Skeletal muscle tissue (tissue), 4 donors: Measurements from ENCODE around the gene CEP104. TPM values are rescaled to one million over a fixed set of nuclear protein-coding genes. Genes with fewer than 3 reads are reported as not detected.

Experiments
- H3K27ac ChIP-seq: one replicate; pipeline ENCODE4 v1.7.0; 2013; ENCODE audit warnings: mild to moderate bottlenecking, low read depth, low read length, inconsistent platforms
- H3K27me3 ChIP-seq, 3 donors: one replicate each; pipeline ENCODE4 v1.7.0; 2013; ENCODE audit warnings: low read length in 3 of 3; ENCODE audit not compliant: control insufficient read depth in 3 of 3, insufficient read depth in 3 of 3
- H3K36me3 ChIP-seq, 3 donors: one replicate each; pipeline ENCODE4 v1.7.0; 2013; ENCODE audit warnings: low read length in 3 of 3; ENCODE audit not compliant: control insufficient read depth in 3 of 3, insufficient read depth in 3 of 3
- H3K4me1 ChIP-seq, 3 donors: one replicate each; pipeline ENCODE4 v1.7.0; 2013; ENCODE audit warnings: low read length in 3 of 3, mild to moderate bottlenecking in 3 of 3; ENCODE audit not compliant: control insufficient read depth in 3 of 3, insufficient read depth in 3 of 3
- H3K4me3 ChIP-seq, 3 donors: one replicate each; pipeline ENCODE4 v1.7.0; 2013; ENCODE audit warnings: low read length in 3 of 3
- H3K9ac ChIP-seq, 3 donors: one replicate each; pipeline ENCODE4 v1.7.0; 2013; ENCODE audit warnings: low read length in 3 of 3, mild to moderate bottlenecking in 3 of 3, moderate library complexity in 2 of 3, low read depth in 1 of 3
- H3K9me3 ChIP-seq, 3 donors: one replicate each; pipeline ENCODE4 v1.7.0; 2013; ENCODE audit warnings: low read length in 3 of 3; ENCODE audit not compliant: control insufficient read depth in 3 of 3
- total RNA-seq: library from RNA; depleted of rRNA; stranded (reverse); fragments of >200 nt; gene quantifications from one replicate; pipeline ENCODE4 v1.2.3, GENCODE V29; 2014
- donor health status: Osteomylitis.

CEP104 gene
- total RNA-seq, 1 donor from 2014 or later: 26.1 TPM

DNA sequence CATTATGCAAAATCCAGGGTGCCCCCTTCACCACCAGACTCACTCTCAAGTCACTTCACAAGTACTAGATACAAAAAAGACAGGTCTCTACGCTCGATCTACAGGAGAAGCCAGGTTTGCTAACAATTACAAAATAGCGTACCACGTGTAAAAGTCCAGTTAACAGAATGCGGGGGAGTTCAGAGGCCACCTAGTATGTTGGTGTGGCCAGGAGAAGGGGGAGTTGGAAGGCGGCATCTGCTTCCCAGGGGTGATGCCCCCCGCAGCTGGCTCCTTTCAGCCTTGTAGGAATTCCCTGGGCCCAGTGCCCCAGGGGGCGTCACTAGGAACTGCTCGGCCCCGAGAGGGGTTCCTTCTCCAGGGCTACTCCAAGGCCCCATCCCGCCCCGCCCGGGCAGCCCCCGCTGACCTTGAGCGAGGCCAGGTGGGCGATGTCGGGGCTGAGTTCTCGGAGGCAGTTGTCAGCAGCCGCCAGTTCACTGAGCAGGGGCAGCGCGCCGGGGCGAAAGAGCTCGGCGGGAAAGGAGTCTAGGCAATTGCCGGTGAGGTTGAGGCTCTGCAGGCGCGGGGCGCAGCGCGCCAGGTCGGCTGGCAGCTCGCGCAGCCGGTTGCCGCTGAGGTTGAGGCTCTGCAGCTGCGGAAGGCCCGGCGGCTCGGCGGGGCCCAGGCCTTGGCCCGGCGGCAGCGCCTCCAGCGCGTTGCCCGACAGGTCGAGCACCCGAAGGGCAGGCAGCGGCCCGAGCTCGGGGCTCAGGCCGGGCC lies 61.4 kb downstream of the CEP104 start:
- Histone ChIP-seq H3K27ac (peak overlapping the region; percentile 48), H3K9ac (peak overlapping the region; percentile 84 to 94 (median 86)), H3K4me1 (peaks cover 26 to 45% (median 34%) of the 10 kb centered on the region in 3 donors), H3K4me3 (peak overlapping the region; percentile 76 to 98 (median 95)), H3K36me3 (peaks cover 2 to 4% (median 3%) of the 10 kb centered on the region in 3 donors), H3K9me3 (no peaks in the 10 kb centered on the region), H3K27me3 (peaks cover 0 to 10% (median 7%) of the 10 kb centered on the region in 3 donors)

DNA sequence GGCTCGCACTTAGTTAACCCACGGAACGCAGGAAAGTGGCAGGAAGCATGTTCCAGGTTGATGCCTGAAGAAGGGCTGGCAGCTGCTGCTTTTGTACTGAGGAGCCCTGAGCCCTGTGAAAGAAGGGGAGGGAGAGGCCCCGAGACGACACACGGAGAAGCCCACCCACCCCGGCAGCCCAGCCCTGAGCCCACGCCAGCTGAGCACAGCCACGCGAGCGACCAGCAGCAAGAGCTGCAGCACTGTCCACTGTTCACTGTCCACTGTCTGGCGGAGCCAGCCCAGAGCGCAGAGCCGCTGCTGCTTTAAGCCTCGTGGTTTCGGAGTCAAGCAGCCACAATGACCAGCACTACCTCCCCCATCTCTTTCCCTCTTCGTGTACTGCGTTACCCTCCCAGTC lies 66.1 kb downstream of the CEP104 start:
- Histone ChIP-seq H3K27me3 (no peaks in the 10 kb centered on the region), H3K4me1 (peaks cover 37 to 58% (median 47%) of the 10 kb centered on the region in 3 donors), H3K4me3 (no peak overlapping the region), H3K9ac (no peak overlapping the region), H3K9me3 (no peaks in the 10 kb centered on the region), H3K36me3 (peaks cover 21 to 25% (median 21%) of the 10 kb centered on the region in 3 donors), H3K27ac (no peak overlapping the region)

DNA sequence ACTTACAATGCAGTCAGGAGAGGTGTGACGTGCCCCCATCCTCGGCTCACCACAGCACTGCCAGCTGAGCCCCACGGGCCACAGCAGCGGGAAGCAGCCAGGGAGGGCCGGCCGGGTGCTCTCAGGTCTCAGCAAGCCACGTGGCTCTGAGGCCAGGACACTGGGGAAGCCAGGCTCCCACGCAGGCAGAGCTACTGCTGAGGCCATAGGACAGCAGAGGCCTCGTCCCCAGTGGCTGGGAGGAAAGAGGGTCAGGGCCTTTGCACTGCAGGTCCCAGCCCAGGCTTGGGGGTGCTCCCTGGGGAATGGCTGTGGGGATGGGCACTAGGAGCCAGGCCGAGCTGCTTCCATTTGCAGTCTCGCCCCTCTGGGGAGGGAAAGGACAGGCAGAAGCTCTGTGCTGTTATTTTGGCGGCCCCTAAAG lies 66.5 kb downstream of the CEP104 start:
- Histone ChIP-seq H3K36me3 (peaks cover 22 to 28% (median 25%) of the 10 kb centered on the region in 3 donors), H3K27ac (no peak overlapping the region), H3K9me3 (no peaks in the 10 kb centered on the region), H3K9ac (no peak overlapping the region), H3K4me1 (peaks cover 36 to 57% (median 47%) of the 10 kb centered on the region in 3 donors), H3K27me3 (no peaks in the 10 kb centered on the region), H3K4me3 (no peak overlapping the region)

DNA sequence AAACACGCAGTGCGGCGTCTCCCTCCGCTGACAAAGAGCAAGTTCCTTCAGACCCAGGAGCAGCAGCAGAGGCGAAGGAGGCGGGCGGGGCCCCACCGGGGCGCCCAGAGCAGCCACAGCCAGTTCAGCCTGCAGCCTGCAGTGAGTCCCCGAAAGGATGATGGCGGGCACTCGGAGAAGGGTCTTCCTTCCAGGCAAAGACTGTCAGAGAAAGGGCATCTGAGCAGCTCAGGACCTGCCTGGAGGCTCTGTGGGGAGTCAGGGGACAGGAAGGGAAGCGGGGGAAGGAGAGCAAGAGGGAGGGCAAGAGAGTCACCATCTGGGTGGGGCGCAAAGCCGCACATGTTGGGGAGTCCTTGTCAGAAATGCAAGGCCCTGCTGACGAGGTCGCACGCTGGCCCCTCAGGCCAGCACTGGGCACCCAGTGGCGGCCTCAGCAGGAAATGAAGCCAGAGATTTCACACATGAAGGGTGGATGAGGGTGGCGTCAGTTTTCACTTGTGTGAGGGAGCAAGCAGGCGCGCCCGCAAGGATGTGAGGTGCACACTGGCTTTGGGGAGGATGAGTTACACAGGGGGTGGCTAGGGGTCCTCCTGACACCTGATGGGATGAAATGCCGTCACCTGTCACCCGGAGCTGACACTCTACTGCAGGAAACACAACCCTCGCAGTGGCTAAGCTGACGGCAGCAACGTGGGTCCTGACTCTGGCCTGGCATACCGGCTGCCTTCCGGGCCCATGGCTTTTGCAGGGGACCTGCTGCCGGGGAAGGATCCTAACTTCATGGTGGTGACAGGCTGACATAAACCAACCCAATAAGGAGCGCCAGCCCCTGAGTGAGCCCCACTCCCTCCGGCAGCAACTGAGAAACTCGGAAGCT lies 67.3 kb downstream of the CEP104 start:
- Histone ChIP-seq H3K27me3 (no peaks in the 10 kb centered on the region), H3K36me3 (peaks cover 30 to 36% (median 31%) of the 10 kb centered on the region in 3 donors), H3K9ac (peak overlapping the region in 1 of 3 donors; percentile 25), H3K4me3 (no peak overlapping the region), H3K4me1 (peaks cover 27 to 49% (median 39%) of the 10 kb centered on the region in 3 donors), H3K27ac (no peak overlapping the region), H3K9me3 (no peaks in the 10 kb centered on the region)

DNA sequence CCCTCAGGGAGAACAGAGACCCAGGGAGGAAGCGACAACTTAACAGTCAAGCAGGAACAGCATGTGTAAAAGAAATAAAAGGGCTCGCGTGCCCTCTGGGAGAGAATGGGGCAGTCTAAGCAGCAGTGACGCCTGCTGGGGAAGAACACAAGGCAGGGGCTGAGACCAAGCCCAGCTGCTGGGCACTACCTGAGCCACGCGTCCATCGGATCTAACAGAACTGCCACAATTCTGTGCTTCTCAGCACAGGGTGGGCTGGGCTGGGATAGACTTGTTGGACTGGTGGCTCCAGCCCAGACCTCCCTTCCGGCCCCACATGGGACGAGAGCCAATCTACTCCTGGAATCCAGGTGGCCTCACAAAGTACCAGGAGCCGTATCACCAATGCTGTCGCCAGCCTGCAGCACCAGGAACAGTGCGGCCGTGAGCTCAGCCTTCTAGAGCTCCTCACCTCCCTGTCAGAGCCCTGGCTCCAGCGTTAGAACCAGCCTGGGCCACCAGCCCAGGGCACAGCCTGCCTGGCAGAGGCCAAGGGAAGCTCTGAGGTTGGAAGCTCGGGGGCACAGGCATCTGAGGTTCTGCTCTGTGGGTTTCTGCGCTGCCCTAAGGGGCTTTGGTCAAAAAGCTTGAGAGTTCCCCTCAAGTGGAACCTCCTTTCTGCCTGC lies 68.1 kb downstream of the CEP104 start:
- Histone ChIP-seq H3K27me3 (no peaks in the 10 kb centered on the region), H3K27ac (no peak overlapping the region), H3K4me3 (no peak overlapping the region), H3K9ac (peak overlapping the region in 1 of 3 donors; percentile 1), H3K4me1 (peaks cover 20 to 41% (median 31%) of the 10 kb centered on the region in 3 donors), H3K9me3 (no peaks in the 10 kb centered on the region), H3K36me3 (peaks cover 35 to 44% (median 35%) of the 10 kb centered on the region in 3 donors)

DNA sequence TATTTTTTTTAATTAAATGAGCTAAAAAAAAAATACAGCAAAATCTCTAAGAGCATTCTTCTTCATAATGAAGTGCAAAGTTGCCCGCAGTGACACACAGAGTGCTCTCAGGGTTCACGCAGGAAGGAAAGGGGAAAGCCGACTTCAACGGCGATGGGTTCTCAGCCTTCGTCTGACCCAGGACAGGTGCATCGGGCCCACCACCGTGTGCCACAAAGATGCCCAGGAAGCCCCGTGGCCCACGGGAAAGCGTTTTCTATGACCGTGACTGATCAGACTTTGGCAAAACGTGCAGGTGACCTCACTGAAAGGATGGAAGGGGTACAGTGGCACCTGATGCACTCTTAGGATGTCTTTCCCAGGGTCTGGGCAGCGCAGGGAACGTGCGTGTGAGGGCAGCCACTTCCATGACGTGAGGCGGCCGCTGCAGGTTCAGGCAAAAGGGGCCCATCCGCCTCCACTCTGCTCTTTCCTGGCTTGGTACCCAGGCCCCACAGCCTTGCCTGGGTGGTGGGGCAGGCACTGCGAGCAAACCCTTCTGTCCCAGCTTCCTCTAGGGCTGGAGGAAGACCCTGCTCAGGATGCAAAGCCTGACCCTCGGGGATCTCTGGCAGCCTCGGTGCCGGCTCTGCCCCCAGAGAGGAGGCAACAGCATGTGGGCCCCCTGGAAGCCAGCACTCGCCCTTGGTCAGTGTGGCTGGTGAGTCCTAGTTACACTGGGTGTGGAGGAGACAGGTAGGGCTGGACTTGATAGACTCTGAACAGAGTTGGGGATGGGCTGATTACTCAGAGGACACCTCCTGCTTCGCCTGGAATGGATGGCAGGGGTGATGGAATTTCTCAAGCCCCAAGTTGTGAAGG lies 69.0 kb downstream of the CEP104 start:
- Histone ChIP-seq H3K9ac (no peak overlapping the region), H3K9me3 (no peaks in the 10 kb centered on the region), H3K4me3 (no peak overlapping the region), H3K27ac (no peak overlapping the region), H3K27me3 (no peaks in the 10 kb centered on the region), H3K4me1 (peaks cover 14 to 32% (median 22%) of the 10 kb centered on the region in 3 donors), H3K36me3 (peaks cover 42 to 53% (median 42%) of the 10 kb centered on the region in 3 donors)

DNA sequence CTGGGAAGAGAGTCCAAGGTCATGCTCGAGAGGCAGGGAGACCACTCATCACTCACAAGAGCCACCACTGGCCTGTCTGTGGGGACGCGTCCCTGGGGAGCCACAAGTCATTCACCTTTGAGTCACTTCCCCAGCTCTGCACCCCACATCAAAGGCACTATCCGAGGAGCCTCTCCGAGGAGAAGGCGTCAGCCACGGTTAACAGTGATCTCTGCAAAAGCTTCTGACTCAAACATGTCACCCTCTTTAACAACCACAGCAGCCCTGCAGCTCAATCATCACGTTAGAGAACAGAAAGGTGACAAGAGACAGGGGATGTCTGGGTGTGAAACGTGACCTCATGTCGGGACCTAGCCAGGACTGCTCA lies 69.7 kb downstream of the CEP104 start:
- H3K9ac ChIP-seq: no peak overlapping the region
- no peak overlapping the region for H3K27ac ChIP-seq
- H3K4me1 ChIP-seq: peaks cover 14 to 27% (median 19%) of the 10 kb centered on the region in 3 donors
- peaks cover 48 to 56% (median 48%) of the 10 kb centered on the region in 3 donors for H3K36me3 ChIP-seq
- no peak overlapping the region for H3K4me3 ChIP-seq
- H3K27me3 ChIP-seq: no peaks in the 10 kb centered on the region
- no peaks in the 10 kb centered on the region for H3K9me3 ChIP-seq

DNA sequence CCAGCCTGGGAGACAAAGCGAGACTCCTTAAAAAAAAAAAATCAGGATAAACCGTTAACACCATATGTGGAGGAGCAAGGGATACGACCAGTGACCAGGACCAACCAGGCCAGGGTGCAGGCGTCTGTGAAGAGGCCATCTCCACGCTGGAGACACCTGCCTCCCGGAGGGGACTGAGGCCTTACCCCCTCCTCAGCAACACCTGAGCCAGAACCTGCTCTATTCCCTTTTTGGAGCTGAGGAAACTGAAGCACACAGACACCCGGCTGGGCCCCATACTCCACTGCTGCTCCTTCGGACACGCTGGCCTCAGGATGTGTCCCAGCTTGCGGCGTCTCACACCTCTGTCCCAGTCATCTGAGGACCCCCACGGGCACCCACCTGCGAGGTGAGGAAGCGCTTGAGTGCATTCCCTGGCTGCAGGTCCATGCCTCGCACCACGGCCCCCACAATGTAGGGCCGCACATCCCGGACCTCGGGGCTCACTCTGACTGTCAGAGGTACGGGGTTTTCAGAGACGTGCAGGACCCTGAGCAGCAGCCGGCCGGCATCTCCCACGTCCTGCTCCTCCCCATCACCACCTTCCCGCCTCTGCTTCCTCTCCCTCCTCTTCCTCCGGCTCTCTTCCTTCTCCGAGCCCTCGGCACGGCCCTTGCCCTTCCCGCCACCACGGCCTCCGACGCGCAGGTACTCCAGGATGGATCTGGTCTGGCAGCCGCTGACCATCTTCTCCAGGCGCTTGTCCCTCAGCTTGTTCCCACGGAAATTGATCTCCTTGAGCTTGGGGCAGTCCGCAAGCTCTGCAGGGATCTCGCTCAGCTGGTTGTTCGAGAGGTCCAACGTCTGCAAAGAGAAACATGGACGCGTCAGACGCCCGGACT lies 70.3 kb downstream of the CEP104 start:
- Histone ChIP-seq H3K27ac (no peak overlapping the region), H3K9me3 (no peaks in the 10 kb centered on the region), H3K9ac (no peak overlapping the region), H3K27me3 (no peaks in the 10 kb centered on the region), H3K36me3 (peaks cover 52 to 62% (median 52%) of the 10 kb centered on the region in 3 donors), H3K4me3 (no peak overlapping the region), H3K4me1 (peaks cover 14 to 24% (median 19%) of the 10 kb centered on the region in 3 donors)
